ENCODE measurements around the gene STK35.

The STK35 gene

DNA sequence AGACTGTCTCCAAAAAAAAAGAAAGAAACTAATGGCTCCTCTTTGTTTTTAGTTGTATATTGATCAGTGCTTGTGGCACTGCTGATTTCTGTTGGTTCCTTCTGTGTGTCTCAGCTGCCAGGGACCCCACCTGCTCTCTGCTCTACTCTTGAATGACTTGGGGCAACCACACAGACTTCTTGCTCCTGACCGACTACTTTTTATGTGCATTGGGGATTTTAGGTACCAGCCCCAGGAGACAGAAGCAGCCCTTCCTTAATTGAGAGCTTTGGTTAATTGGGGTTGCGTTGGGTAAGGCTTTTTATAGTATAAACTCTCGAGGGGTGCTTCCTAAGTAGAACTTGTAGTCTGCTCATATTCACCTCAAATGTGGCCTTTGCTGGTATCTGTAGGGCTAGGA lies 6.9 kb downstream of the STK35 start:
- DNase-seq: no peak

DNA sequence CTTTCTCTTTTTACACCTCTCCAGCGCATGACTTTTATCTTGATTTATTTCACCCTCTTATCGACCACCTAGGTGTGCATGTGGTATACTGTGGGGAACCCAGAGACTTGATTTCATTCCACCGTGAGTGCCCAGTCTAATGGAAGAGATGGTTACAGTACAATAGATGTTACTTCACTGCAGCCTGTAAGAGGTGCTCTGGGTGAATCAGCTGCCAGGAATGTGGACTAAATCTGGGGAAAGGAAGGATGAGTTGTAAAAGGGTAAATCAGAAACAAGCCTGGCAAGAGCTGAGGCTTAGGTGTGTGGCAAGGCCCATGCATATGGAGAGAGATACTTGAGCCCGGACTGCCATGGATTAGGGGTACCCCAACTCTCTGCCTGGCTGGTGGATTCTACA lies 7.4 kb downstream of the STK35 start:
- no peak for DNase-seq

DNA sequence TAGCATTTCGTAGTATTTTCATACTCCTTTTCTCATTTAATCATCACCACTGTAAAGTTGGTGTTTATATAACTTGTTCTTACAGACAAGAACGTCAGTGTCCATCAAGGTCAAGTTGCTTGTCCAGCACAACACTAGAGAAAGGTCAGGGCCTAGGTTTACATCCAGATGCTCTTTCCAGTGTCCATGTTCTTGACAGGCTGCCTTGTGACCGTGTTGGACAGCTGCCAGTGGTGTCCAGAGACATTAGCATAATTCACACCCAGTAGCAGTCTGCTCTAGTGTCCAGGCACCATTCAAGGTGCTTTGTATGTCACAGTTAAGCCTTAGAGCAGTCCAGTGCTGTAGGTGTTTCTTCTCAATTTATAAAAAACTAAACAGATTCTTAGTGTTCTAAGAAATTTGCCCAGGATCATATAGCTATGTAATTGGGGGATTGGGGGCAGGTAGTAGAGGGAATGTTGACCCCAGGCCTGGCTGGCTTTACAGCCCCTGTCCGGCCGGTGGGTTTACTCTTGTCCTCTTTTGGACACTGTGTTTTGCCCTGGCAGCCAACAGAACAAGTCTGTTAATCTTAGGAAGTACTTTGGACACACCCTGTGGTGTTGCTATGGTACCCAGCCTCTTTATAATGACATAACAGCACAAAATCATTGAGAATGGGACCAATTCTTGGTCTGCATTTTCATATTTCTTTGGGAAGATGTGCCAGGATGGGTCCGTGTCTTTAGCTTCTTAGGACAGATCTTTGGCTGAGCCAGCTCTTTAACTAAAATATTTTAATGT lies 8.0 kb downstream of the STK35 start:
- no peak for DNase-seq

DNA sequence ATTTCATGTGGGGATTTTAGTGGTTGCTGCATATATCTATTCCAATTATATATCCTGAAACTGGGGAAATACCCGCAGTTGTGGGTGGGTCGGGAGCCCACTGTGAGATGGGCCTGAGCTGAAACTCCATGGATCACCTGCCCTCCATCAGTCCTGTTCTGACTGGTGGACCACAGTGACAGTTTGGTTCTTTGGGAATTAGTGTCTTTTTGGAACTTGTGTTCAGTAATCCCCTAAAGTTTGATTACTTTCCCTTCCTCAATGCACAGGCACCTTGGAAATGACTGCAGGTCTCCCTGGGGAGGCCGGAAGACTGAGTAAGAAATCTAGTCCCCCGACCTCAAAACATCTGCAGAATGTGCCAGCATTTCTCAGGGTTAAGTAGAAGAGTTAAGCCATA lies 11.3 kb downstream of the STK35 start:
- DNase-seq: no peak

DNA sequence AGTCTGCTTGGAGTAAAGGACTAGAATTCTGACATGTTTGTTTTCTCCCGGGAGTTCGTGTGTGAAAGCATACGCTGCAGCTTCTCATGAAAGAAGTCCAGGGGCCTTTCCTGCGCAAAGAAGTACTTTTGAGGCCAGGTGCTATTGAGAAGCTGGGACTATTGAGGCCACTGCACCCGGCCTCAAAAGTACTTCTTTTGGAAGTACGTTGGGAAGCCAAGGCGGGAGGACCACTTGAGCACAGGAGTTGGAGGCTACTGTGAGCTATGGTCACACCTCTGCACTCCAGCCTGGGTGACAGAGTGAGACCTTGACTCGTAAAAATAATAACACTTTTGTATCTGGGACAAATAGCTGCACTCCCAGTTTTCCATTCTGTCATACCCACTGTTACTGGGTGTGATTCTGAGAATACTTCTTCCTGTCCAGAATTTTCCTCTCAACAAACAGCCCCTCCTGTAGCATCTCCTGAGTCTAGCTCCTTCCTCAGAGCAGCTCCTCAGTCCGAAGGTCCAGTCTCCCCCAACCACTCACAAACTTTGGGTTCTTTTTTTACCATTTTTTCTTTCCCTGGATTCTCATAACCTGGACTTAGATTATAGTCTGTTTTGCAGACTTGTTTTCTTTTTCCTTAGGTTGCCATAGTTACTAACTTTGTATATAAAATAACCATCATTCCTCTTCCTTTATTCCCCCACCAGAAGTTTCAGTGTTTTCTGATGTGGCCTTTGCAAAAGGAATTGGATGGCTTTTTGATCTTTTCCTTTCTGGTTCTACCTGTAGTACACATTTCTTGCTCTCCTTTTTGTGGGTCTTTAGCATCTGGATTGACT lies 12.7 kb downstream of the STK35 start:
- no peak for DNase-seq

DNA sequence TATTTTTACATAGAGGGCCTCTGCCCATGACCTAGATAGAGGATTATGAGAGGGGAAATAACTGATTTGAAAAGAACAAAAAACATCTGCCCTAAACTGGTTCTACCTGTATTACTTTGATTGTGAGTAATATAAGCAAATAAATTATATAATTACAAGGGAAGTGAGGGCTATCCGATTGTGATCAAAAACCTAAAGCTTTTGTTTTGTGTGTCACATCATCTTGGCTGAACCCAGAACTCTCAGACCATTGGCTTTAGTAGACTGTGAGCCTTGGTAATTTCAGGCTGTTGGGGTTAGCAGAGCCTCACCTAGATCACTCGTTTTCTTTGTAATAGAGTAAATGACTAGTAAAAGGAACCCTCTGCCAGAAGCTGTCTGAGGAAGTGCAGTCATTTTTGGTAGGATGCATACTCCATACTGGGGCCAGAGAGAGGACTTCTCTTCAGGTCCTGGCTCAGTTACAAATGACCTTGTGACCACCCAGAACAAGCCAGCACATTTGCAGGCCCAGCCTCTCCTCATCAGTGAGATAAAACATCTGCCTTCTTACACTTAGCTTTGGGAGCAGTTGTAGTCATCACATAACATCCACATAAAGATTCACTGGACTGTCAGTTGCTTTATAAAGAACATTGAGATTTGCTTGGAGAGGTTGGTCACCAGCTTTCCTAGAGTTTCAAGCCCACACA lies 13.5 kb downstream of the STK35 start:
- no peak for DNase-seq

DNA sequence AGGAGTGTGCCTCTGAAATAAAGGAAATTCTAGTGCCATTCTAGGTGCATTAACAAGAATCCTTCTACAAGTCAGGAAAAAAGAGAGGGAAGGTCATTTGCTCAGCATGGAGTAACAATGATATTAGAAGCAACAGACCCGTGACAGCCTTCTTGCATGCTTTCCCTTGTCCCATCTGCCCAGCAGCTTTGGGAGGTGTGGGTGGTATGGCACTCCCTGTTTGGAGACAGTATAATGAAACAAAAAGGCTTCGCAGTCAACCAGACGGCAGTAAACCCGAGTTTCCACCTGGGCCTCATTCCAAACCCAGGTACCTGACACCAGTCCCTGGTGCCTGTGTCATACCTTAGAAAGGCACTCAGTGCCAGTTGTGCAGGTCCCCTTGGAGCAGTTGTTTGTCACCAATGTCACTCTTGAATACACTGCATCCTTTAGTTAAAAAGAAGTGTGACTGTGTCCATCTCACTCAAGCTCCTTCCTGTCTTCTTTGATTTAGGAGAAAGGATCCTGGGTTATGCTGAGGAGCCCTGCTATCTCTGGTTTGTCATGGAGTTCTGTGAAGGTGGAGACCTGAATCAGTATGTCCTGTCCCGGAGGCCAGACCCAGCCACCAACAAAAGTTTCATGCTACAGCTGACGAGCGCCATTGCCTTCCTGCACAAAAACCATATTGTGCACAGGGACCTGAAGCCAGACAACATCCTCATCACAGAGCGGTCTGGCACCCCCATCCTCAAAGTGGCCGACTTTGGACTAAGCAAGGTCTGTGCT lies 14.7 kb downstream of the STK35 start:
- no peak for DNase-seq

DNA sequence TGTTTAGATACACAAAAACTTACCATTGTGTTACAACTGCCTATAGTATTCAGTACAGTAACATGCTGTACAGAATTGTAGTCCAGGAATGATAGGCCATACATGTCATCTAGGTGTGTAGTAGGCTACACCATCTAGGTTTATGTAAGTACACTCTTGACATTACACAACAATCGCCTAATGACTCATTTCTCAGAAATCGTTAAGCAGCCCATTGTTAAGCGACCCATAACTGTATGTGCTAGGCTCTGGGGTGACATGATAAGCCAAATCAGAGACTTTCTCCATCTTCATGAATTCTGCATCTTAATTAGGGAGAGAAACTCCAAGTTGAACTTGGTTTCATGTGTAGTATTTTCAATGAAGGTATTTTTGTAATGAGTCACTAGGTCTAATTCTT lies 17.2 kb downstream of the STK35 start:
- no peak for DNase-seq

DNA sequence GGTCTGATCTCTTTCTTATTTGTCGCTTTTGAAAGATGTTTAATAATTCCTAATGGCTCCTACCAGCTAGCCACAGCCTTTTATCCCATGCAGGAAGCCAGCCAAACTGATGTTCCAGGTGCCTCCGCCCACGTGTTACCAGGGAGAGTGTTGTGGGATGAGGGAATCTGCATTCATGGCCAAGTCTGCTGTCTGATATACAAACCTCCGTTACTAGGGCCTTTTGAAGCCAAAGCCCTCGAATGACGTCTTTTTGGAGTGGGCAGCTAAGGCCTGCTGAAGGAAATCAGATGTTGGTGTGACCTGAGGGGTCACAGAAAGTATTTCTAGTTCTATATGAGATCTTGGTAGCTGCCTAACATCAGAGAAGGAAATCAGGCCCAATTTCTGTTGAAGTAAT lies 21.3 kb downstream of the STK35 start:
- DNase-seq: no peak

DNA sequence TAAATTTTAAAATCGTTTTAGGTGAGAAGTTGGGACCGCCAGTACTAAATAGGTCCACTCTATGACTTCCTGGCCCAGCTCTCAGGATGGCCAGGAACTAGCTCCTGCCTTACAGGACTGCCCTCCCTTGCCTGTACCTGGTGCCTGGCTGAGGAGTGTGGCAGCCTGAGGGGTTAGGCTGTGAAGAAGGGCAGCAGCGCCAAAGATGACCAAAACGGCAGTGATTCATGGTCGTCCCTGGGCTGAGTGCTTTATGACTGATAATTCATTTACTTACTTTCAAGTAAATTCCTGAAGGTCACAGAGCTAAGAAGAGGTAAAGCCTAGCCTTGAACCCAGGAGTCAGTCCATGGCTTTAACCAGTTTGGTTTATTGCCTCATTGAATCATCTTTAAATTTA lies 22.1 kb downstream of the STK35 start:
- DNase-seq: no peak

DNA sequence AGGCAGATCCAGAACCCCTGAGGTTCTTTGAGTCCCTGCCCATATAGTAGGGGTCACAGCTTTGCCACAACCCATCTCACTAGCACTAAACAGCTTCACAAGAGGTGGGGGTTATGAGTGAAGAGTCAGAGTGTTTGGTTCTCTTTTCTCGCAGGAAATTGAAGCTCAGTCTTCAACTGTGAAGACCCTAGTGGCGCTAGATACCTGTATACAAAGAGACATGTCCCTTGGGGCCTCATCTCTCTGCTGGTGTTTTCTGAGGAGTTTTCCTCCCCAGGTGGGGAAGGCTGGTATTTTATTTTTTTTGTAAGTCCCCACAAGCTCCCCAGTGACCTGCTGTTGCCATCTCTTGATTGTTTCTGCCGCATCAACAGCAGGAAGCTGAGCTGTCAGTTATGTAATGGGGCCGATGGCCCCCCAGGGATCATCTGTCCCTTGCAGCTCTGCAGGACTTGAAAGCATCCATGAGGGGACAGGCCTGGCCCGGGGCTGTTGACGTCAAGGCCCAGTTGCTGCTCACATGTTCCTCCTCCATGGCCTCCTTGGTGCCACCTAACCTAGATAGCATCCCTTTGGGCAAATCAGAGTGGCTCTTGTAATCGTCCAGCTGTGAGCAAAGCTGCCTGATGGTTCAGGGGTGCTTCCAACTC lies 23.1 kb downstream of the STK35 start:
- no peak for DNase-seq

DNA sequence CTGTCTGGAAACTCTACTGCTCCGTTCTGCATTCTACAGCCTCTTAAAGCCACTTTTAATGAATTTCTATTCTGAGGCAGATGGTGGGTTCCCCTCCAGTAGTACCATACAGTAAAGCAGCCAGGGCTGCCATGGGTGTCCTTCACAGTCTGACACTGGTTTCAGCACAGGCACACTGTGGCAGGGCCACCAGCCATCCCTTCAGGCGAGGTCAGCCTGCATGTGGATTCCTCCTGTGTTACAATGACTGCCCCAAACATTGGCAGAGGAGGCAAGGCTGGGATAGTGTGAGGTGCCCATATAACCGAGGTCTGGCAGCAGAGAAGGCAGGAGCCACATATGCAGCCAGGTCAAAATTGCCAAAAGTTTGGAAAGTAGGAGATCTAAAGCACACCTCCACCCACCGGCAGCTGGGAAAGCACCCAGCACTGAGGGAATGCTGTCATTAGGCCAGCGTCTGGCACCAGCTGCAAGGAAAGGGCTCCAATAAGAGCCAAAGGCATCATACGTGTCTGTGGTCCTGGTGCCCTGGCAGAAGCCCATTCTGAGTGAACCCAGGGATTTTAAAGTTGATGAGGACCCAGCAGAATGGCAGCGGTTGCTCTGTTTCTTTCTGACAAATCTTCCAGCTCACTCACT lies 24.0 kb downstream of the STK35 start:
- DNase-seq: no peak

DNA sequence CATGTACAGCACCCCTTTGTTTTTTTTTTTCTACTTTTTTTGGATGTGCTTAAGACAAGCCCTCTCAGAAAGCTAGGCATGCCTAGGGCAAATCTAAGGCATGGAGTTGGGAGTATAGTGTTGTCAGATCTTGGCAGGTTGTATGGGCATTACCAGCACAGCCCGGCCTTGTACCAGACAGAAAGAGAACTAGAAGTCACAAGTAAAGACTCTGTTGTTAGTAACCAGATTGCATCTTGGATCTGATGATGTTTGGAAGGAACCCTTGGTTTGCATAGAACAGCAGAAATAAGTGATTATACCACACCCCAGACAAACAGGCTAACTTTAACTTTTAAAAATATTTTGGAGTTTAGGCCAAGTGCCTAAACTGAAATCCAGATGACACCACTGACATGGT lies 25.6 kb downstream of the STK35 start:
- no peak for DNase-seq

DNA sequence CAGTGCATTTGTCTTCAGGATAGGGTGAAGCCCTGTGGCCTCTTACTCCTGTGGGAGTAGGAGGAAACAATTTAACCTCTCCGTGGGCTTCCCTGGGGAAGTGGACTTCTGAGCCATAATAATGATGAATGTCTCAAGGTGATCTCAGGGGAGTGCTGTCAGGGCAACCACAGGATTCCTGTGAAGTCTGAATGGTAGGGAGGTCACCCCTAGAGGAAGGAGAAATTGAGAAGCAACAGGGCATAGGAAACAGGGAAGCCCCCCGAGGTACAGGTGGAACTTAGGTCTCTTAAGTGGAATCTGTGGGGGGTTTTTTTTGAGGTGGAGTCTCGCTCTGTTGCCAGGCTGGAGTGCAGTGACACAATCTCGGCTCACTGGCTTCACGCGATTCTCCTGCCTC lies 26.9 kb downstream of the STK35 start:
- DNase-seq: no peak

DNA sequence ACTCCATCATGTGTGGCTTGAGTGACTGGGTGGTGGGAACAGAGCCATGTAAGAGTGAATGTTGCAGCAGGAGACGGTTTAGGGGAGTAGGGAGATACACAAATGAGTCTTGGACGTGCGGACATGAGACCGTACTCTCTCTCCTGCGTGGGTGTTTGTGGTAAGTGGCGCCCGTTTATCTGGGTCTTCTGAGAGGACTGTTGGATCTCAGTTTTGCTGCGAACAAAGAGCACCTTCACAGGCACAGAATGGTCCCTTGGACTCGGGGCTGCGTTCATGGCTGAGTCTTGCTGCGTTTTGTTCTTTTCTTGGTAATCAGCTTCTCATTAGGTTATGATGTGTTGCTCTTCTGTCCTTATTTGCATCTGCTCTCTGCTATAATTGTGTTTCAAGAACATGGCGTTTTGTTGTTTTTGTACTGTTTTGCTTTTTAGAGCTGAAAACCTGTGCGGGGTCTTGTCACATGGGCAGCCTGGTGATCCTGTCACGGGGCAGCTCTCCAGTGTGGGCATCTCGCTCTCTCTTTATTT lies 28.5 kb downstream of the STK35 start:
- DNase-seq: no peak

DNA sequence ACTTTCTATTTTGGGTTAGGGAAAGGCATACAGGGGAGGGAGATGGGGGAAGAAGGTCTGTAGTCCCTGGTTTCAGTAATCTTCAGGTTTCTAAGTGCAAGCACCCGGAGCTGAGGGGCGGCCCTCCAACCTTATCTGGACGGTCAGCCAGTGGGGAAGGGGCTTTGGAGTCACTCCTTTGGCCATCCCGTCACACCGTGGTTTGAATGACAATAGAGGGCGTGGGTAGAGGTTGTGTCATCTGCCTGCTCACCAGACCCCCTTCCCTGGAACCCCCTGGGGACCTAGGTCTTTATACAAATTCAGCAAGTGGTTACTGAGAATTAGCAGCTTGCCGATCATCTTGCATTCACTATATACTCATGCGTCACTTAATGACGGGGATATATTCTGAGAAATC lies 29.1 kb downstream of the STK35 start:
- no peak for DNase-seq

DNA sequence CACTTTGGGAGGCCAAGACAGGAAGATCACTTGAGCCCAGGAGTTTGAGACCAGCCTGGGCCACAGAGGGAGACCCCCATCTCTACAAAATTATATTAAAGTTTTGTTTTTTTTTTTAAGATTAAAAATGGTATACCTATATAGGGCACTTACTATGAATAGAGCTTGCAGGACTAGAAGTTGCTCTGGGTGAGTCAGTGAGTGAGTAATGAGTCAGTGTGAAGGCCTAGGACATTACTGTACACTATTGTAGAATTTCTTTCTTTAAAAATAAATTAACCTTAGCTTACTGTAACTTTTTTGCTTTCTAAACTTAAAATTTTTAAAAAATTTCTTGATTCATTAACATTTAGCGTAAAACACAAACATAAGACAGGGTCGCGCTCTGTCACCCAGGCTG lies 29.7 kb downstream of the STK35 start:
- no peak for DNase-seq

DNA sequence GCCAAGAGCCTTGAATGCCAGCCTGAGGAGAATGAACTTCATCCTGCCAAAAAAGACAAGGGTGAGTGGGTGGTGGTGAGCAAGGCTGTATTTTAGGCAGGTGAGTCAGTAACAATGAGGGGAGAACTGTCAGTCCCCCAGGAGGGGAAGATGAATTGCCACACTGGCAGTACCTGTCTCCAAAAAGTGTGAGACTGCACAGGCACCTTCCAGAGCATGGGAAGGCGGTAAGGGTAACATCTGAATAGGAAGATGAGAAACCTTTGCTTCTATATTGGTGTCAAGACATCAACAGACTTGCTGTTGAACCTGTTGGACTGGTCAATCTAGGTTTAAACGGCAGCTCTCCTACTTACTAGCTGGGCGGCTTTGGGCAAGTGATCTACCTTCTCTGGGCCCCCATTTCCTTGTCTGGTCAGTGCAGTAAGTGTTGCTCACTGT lies 30.9 kb downstream of the STK35 start:
- no peak for DNase-seq

DNA sequence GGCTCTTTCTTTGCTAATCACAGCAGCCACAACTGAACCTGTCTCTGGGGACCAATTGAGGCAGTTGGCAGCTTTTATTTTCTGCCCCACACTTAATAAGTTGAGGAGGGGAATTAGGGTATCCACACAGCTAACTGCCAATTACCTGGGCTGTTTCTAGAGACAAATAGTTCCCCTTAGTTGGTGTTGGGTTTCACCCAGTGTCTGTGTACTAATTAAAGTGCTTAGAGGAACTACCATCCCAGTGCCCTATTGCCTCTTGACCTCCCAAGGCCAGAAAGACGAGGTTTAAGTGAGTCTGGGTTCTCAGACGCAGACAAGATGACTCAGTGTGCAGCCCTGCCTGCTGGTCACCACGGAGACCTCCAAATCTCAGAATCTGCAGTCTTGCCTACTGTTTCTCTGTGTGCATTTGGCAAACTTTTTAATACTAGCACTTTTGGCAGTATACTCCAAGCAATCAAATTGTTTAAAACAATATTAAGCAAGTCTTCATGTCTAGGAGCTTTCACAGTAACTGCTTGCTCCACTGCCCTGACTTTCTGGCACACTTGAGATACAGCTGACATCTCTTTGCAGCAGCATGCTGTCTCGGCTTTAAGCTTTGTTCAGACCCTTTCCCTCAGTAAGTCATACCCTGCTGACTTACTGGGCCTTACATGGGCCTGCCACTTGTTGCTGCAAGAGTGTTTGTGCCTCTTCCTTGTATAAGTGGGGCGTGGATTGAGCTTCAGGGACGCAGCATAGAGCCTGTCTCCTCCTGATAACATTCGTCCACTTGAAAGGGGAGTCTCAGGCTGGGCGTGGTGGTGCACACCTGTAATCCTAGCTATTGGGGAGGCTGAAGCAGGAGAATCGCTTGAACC lies 31.9 kb downstream of the STK35 start:
- DNase-seq: no peak

DNA sequence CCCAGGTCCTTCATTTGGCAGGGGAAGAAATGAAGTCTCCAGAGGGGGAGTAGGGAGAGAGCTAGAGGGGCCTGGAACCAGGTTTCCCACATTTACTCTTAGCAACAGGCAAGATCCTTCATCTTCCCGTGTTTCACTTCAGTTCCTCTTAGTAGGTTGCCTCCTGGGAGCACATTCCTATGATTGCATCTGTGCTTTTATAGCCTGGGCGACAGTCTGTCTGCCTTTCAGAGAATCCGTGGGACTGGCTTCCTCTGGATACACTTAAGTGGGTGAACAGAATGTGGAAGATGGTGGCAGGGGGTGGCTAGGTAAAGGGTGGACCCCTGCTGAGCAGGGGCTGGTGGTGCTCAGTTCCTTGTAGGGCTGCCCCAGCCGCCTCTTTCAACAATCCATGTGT lies 33.4 kb downstream of the STK35 start:
- no peak for DNase-seq

DNA sequence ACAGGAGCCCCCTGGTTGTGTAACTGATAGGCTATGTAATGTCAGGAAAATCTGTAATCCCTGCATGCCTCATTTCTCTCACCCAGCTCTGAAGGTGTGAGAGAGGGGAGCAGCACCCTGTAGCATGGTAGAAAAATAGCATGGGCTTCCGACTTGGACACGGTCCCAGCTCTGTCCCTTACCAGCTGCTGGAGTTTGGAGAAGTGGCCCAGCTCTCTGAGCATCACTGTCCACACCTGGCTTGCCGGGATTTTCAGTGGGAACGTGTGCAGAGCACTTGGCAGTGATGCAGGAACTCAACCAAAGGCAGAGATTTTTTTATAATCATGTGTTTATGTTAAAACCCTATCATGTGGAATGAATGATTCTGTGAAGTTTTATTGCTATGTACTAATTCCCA lies 34.6 kb downstream of the STK35 start:
- DNase-seq: no peak
